Liver (tissue), 9 donors: ENCODE measurements around the gene UPK3A. TPM values are rescaled to one million over a fixed set of nuclear protein-coding genes. Genes with fewer than 3 reads are reported as not detected.

Experiments used
- DNase-seq: peaks from one replicate; pipeline ENCODE4 v3.0.0-alpha.2; 2017; ENCODE audit warnings: low spot score
- H3K27ac ChIP-seq, 2 donors: one replicate each; pipeline ENCODE4 v1.7.0; 2013; ENCODE audit warnings: inconsistent platforms in 2 of 2, low read length in 2 of 2, control low read depth in 1 of 2, low read depth in 1 of 2, mild to moderate bottlenecking in 1 of 2
- H3K27me3 ChIP-seq, 4 donors: one replicate each; pipeline versions ENCODE4 v1.6.1 to v1.7.0; 2013; ENCODE audit warnings: low read length in 3 of 4, inconsistent platforms in 1 of 4, mild to moderate bottlenecking in 1 of 4, moderate library complexity in 1 of 4; ENCODE audit not compliant: control insufficient read depth in 4 of 4, insufficient read depth in 4 of 4
- H3K36me3 ChIP-seq, 4 donors: one replicate each; pipeline versions ENCODE4 v1.6.1 to v1.7.0; 2013; ENCODE audit warnings: low read length in 3 of 4, mild to moderate bottlenecking in 3 of 4, low read depth in 1 of 4, moderate library complexity in 1 of 4; ENCODE audit not compliant: control insufficient read depth in 4 of 4, insufficient read depth in 3 of 4
- H3K4me1 ChIP-seq, 4 donors: one replicate each; pipeline versions ENCODE4 v1.6.1 to v1.7.0; 2013; ENCODE audit warnings: low read length in 3 of 4, mild to moderate bottlenecking in 3 of 4, moderate library complexity in 1 of 4; ENCODE audit not compliant: control insufficient read depth in 4 of 4, insufficient read depth in 4 of 4
- H3K4me3 ChIP-seq, 3 donors: one replicate each; pipeline versions ENCODE4 v1.6.1 to v1.7.0; 2013; ENCODE audit warnings: low read length in 3 of 3, control low read depth in 1 of 3, low read depth in 1 of 3, mild to moderate bottlenecking in 1 of 3
- H3K9ac ChIP-seq, 2 donors: one replicate each; pipeline ENCODE4 v1.7.0; 2013; ENCODE audit warnings: low read length in 2 of 2, mild to moderate bottlenecking in 2 of 2, moderate library complexity in 2 of 2, control low read depth in 1 of 2, low read depth in 1 of 2
- H3K9me3 ChIP-seq, 4 donors: one replicate each; pipeline versions ENCODE4 v1.6.1 to v1.7.0; 2013; ENCODE audit warnings: low read length in 3 of 4; ENCODE audit not compliant: control insufficient read depth in 4 of 4
- CTCF ChIP-seq: fragments of 150-350 bp; IDR thresholded peaks from 2 replicates; pipeline ENCODE4 v1.5.1; 2017; ENCODE audit warnings: improper control_type of control experiment, low read depth, low read length; ENCODE audit not compliant: missing input control
- EGR1 ChIP-seq, 2 donors: IDR thresholded peaks; 2 replicates each; pipeline ENCODE4 v1.6.1; 2016 to 2018; ENCODE audit warnings: antibody characterized with exemption in 2 of 2, low read depth in 2 of 2
- FOXA1 ChIP-seq: IDR thresholded peaks from 2 replicates; pipeline ENCODE4 v1.6.1; 2016; ENCODE audit warnings: antibody characterized with exemption
- FOXA2 ChIP-seq: IDR thresholded peaks from 2 replicates; pipeline ENCODE4 v1.6.1; 2016; ENCODE audit warnings: antibody characterized with exemption
- GABPA ChIP-seq, 2 donors: IDR thresholded peaks in 1 of 2; conservative IDR thresholded peaks in 1 of 2; 2 replicates each; pipeline ENCODE4 v1.6.1; 2016; ENCODE audit warnings: antibody characterized with exemption in 2 of 2, mild to moderate bottlenecking in 1 of 2, moderate library complexity in 1 of 2
- HNF4A ChIP-seq, 2 donors: conservative IDR thresholded peaks; 2 replicates each; pipeline ENCODE4 v1.6.1; 2016; ENCODE audit warnings: antibody characterized with exemption in 2 of 2, mild to moderate bottlenecking in 2 of 2
- JUND ChIP-seq, 2 donors: IDR thresholded peaks; 2 replicates each; pipeline ENCODE4 v1.6.1; 2016; ENCODE audit warnings: antibody characterized with exemption in 2 of 2
- RAD21 ChIP-seq, 2 donors: IDR thresholded peaks; 2 replicates each; pipeline ENCODE4 v1.6.1; 2016; ENCODE audit warnings: antibody characterized with exemption in 2 of 2, mild to moderate bottlenecking in 2 of 2
- SP1 ChIP-seq: IDR thresholded peaks from 2 replicates; pipeline ENCODE4 v1.6.1; 2018; ENCODE audit warnings: antibody characterized with exemption, mild to moderate bottlenecking
- TAF1 ChIP-seq: conservative IDR thresholded peaks from 2 replicates; pipeline ENCODE4 v1.6.1; 2016; ENCODE audit warnings: antibody characterized with exemption, mild to moderate bottlenecking
- YY1 ChIP-seq: IDR thresholded peaks from 2 replicates; pipeline ENCODE4 v1.6.1; 2016; ENCODE audit warnings: antibody characterized with exemption, mild to moderate bottlenecking
- WGBS: extraction: QIAGEN DNeasy Blood & Tissue Kit; methylation state at CpG from one replicate; pipeline ENCODE4 v1.1.7; 2013; 5-methylcytosine and 5-hydroxymethylcytosine counted together
- polyA plus RNA-seq, 2 donors: library from polyadenylated mRNA; stranded (reverse) in 1 of 2; unstranded in 1 of 2; fragments of 200-250 nt in 1 of 2; fragments of >200 nt in 1 of 2; fragmentation: Nextera tagmentation in 1 of 2; extraction: Ambion mirVana in 1 of 2; gene quantifications; one replicate each; pipeline versions ENCODE4 v1.2.1 to v1.2.3, GENCODE V29; 2013 to 2015
- total RNA-seq, 2 donors: library from RNA; depleted of rRNA; stranded (reverse); fragments of >200 nt; gene quantifications; one replicate each; pipeline ENCODE4 v1.2.3, GENCODE V29; 2014
- TF ChIP-seq, protein P1 (sequence below): IDR thresholded peaks from 2 replicates; pipeline ENCODE4 v1.6.1; 2016; ENCODE audit warnings: antibody characterized with exemption
- donor health status: healthy.
- donor health status: healthy.
- donor health status: healthy.
- donor health status: healthy.
- donor health status: healthy.

The UPK3A gene
- total and polyA plus RNA-seq, 4 donors: 0.42 TPM; not detected in 3

DNA sequence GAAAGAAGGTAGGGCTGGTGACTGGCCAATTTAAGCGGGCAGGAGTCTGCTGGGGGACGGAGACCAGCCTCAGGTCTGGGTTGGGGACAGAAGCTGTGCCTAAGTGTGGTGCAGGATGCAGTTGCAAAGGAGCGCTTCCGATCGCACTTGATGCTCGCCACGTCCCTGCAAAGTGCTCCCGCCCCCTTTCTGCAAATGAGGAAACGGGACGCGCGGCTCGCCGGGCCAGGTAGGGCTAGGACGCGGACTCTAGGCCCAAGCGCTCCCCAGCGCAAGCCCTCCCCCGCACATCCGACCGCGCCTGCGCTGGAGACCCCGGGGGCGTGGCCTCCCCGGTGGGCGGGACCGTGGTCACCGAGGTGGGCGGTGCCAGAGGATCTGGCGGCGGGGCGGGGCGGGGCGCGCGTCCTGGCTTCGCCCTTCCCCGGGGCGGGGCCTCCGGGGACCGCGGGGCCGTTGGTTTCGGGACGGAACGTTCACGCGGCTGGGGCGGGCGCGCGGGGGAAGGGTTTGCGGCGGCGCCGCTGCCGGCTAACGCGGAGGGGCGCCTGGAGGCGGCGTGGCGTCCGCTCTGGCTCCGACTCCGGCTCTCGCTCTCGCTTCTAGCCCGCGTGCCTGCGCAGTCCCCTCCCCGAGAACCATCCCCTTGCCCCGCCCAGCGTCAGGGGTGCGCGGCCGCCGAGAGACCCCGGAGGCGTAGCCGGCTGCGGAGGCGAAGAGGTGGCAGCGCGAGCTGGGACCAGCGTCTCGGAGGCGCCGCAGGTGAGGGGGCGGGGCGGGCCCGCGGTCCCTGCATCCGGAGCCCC is 24.9 kb downstream of the UPK3A start, which contains the start of gene FAM118A:
Gene FAM118A, plus strand, starts transcription at position 513 of the 806 bp plus-strand sequence. CDS start 12,446 bp downstream, outside the sequence.
- Histone ChIP-seq H3K4me3 (peak within 1 kb of the TSS; percentile 71 to 87 (median 80)), H3K36me3 (no peaks in the 10 kb centered on the region), H3K4me1 (peaks cover 2 to 17% (median 10%) of the 10 kb centered on the region in 4 donors), H3K27ac (peak within 1 kb of the TSS; percentile 74 to 85), H3K9ac (peak within 1 kb of the TSS; percentile 50 to 59), H3K9me3 (no peaks in the 10 kb centered on the region), H3K27me3 (no peaks in the 10 kb centered on the region)
- TF ChIP-seq, protein P1, sequence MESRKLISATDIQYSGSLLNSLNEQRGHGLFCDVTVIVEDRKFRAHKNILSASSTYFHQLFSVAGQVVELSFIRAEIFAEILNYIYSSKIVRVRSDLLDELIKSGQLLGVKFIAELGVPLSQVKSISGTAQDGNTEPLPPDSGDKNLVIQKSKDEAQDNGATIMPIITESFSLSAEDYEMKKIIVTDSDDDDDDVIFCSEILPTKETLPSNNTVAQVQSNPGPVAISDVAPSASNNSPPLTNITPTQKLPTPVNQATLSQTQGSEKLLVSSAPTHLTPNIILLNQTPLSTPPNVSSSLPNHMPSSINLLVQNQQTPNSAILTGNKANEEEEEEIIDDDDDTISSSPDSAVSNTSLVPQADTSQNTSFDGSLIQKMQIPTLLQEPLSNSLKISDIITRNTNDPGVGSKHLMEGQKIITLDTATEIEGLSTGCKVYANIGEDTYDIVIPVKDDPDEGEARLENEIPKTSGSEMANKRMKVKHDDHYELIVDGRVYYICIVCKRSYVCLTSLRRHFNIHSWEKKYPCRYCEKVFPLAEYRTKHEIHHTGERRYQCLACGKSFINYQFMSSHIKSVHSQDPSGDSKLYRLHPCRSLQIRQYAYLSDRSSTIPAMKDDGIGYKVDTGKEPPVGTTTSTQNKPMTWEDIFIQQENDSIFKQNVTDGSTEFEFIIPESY: no peak
- TF ChIP-seq RAD21 (IDR thresholded peaks at IDR 0.05) (peak in 1 of 2 donors; percentile 24), SP1 (peak; percentile 55), EGR1 (IDR thresholded peaks at IDR 0.05; ENCODE audit: low read depth in 2 of 2) (peak; percentile 89 to 97), HNF4A (conservative IDR thresholded peaks at IDR 0.05) (peak in 1 of 2 donors; percentile 31), JUND (IDR thresholded peaks at IDR 0.05) (no peak), CTCF (no peak), GABPA (IDR thresholded peaks at IDR 0.05 in 1 of 2, conservative IDR thresholded peaks at IDR 0.05 in 1 of 2) (peak in 1 of 2 donors; percentile 40)
- WGBS: under 1% methylated on average over 95 of the region's 95 CpGs
- peak; percentile 100 for DNase-seq

- Histone ChIP-seq H3K9ac (peak overlapping the region; percentile 50 to 59), H3K4me3 (peak overlapping the region; percentile 65 to 87 (median 80)), H3K27ac (peak overlapping the region; percentile 74 to 85), H3K36me3 (no peaks in the 10 kb centered on the region), H3K27me3 (no peaks in the 10 kb centered on the region), H3K4me1 (peaks cover 2 to 20% (median 10%) of the 10 kb centered on the region in 4 donors), H3K9me3 (no peaks in the 10 kb centered on the region)
- WGBS: 11% methylated on average over 33 of the region's 33 CpGs
- TF ChIP-seq YY1 (no peak), FOXA2 (no peak), TAF1 (no peak), FOXA1 (no peak), SP1 (no peak)
- peak; percentile 49 for DNase-seq
Observed at GRCh38 chr22:45310331-45310976, 25.7 kb downstream of the UPK3A start.
